Kidney (tissue), 14 donors: Measurements from ENCODE around the gene PRRC2C. TPM values are rescaled to one million over a fixed set of nuclear protein-coding genes. Genes with fewer than 3 reads are reported as not detected.

Source experiments
- DNase-seq, 5 donors: peaks; one replicate each; pipeline ENCODE4 v3.0.0-alpha.2; 2013 to 2020
- FAIRE-seq: peaks from 2 replicates; lab custom pipeline; 2012; peaks lifted over from hg19 to GRCh38; lab: Jason Lieb, UNC
- H3K27ac ChIP-seq, 2 donors: one replicate each; pipeline ENCODE4 v1.7.0; 2013; ENCODE audit warnings: low read depth in 2 of 2, low read length in 2 of 2, inconsistent platforms in 1 of 2
- H3K27me3 ChIP-seq: one replicate; pipeline ENCODE4 v1.7.1; 2013; ENCODE audit warnings: low read length, inconsistent platforms; ENCODE audit not compliant: control insufficient read depth, insufficient read depth
- H3K36me3 ChIP-seq, 3 donors: one replicate each; pipeline versions ENCODE4 v1.7.0 to v1.7.1; 2013; ENCODE audit warnings: low read length in 3 of 3, control low read depth in 1 of 3, inconsistent platforms in 1 of 3; ENCODE audit not compliant: insufficient read depth in 3 of 3, control insufficient read depth in 2 of 3
- H3K4me1 ChIP-seq, 3 donors: one replicate each; pipeline versions ENCODE4 v1.7.0 to v1.7.1; 2013; ENCODE audit warnings: low read length in 3 of 3, inconsistent platforms in 1 of 3, low read depth in 1 of 3; ENCODE audit not compliant: control insufficient read depth in 2 of 3, insufficient read depth in 2 of 3
- H3K4me3 ChIP-seq, 3 donors: one replicate each; pipeline versions ENCODE4 v1.7.0 to v1.8.1; 2013; ENCODE audit warnings: low read length in 3 of 3, control low read depth in 1 of 3, inconsistent platforms in 1 of 3
- H3K9ac ChIP-seq, 3 donors: one replicate each; pipeline versions ENCODE4 v1.7.0 to v1.7.1; 2013; ENCODE audit warnings: low read length in 3 of 3, control low read depth in 1 of 3, inconsistent platforms in 1 of 3
- H3K9me3 ChIP-seq, 3 donors: one replicate each; pipeline versions ENCODE4 v1.7.0 to v1.7.1; 2013; ENCODE audit warnings: low read length in 3 of 3, control low read depth in 1 of 3, inconsistent platforms in 1 of 3; ENCODE audit not compliant: control insufficient read depth in 2 of 3, insufficient read depth in 1 of 3
- CTCF ChIP-seq: IDR thresholded peaks from 3 replicates; pipeline ENCODE4 v1.5.1; 2012; ENCODE audit warnings: mild to moderate bottlenecking, moderate library complexity, borderline replicate concordance; ENCODE audit not compliant: insufficient read depth; ENCODE audit errors: extremely low read depth
- intact Hi-C: fragments of 100-400 bp; cut with DNase I; formaldehyde crosslinking; loops from one replicate; pipeline ENCODE4 v1.11.1; 2022
- polyA plus RNA-seq: library from polyadenylated mRNA; stranded (reverse); fragments of 350-450 nt; fragmentation: Illumina TruSeq; extraction: RNeasy Lipid Tissue Mini Kit (QIAGEN cat#74804); gene quantifications from one replicate; pipeline ENCODE4 v1.2.3, GENCODE V29; 2014; ENCODE audit warnings: low read depth, low replicate concordance; ENCODE audit not compliant: insufficient read depth
- total RNA-seq: library from RNA; stranded (reverse); fragmentation: NEBNext Ultra II Directional; extraction: Animal tissue kit (Norgen Biotek cat#: 25700); gene quantifications from one replicate; pipeline ENCODE4 v1.2.1, GENCODE V29; 2021
- donor health status: control.
- donor health status: control.
- donor health status: control.
- donor health status: control.
- donor health status: control.
- donor health status: DM: yes; HTN: yes; CAD: no.
- donor health status: Normal renal cell carcinoma (clear cell type).

PRRC2C gene
- total and polyA plus RNA-seq, 2 donors from 2014 or later = 28.1 to 152 TPM

GRCh38 chr1:171476829-171477228 lies 8.5 kb upstream of the PRRC2C start:
- H3K9ac ChIP-seq = no peak overlapping the region
- no peak overlapping the region for H3K27ac ChIP-seq
- no peak for DNase-seq
- no peaks in the 10 kb centered on the region for H3K4me1 ChIP-seq
- no peaks in the 10 kb centered on the region for H3K9me3 ChIP-seq
- H3K27me3 ChIP-seq = no peaks in the 10 kb centered on the region
- FAIRE-seq = no peak
- no peaks in the 10 kb centered on the region for H3K36me3 ChIP-seq
- no peak overlapping the region for H3K4me3 ChIP-seq
- intact Hi-C loops = no loop called here
- no peak for TF ChIP-seq CTCF

GRCh38 chr1:171477804-171478203 lies 7.5 kb upstream of the PRRC2C start:
- intact Hi-C loops = no loop called here
- DNase-seq = no peak
- Histone ChIP-seq H3K9me3 (no peaks in the 10 kb centered on the region), H3K27ac (no peak overlapping the region), H3K9ac (no peak overlapping the region), H3K4me3 (no peak overlapping the region), H3K27me3 (no peaks in the 10 kb centered on the region), H3K4me1 (no peaks in the 10 kb centered on the region), H3K36me3 (no peaks in the 10 kb centered on the region)
- FAIRE-seq = no peak
- TF ChIP-seq CTCF = no peak

GRCh38 chr1:171480035-171480434 lies 5.3 kb upstream of the PRRC2C start:
- intact Hi-C loops = no loop called here
- Histone ChIP-seq H3K4me3 (no peak overlapping the region), H3K9ac (peak overlapping the region in 1 of 3 donors; percentile 44), H3K36me3 (no peaks in the 10 kb centered on the region), H3K27ac (no peak overlapping the region), H3K27me3 (no peaks in the 10 kb centered on the region), H3K9me3 (no peaks in the 10 kb centered on the region), H3K4me1 (peaks cover 0 to 2% (median 0%) of the 10 kb centered on the region in 3 donors)
- no peak for TF ChIP-seq CTCF
- DNase-seq = peak in 3 of 5 donors; percentile 32 to 68 (median 66)
- no peak for FAIRE-seq
